Sigmoid colon (tissue), 7 donors: ENCODE measurements around the gene FUT8. TPM values are rescaled to one million over a fixed set of nuclear protein-coding genes. Genes with fewer than 3 reads are reported as not detected.

Experiments used
- DNase-seq: peaks from one replicate; pipeline ENCODE4 v3.0.0-alpha.2; 2019
- H3K27ac ChIP-seq, 4 donors: fragments of 200-600 bp; sonication (generic); one replicate each; pipeline ENCODE4 v1.5.1; 2016 to 2019; ENCODE audit warnings: mild to moderate bottlenecking in 1 of 4
- H3K27me3 ChIP-seq, 3 donors: fragments of 200-600 bp; sonication (generic); one replicate each; pipeline ENCODE4 v1.5.1; 2019; ENCODE audit warnings: mild to moderate bottlenecking in 1 of 3
- H3K36me3 ChIP-seq, 4 donors: fragments of 200-600 bp; sonication (generic); one replicate each; pipeline ENCODE4 v1.5.1; 2016 to 2019
- H3K4me1 ChIP-seq, 4 donors: fragments of 200-600 bp; sonication (generic); one replicate each; pipeline ENCODE4 v1.5.1; 2017 to 2019
- H3K4me3 ChIP-seq, 4 donors: fragments of 200-600 bp; sonication (generic); one replicate each; pipeline ENCODE4 v1.5.1; 2017 to 2019; ENCODE audit warnings: mild to moderate bottlenecking in 2 of 4, moderate library complexity in 1 of 4
- H3K9me3 ChIP-seq, 4 donors: fragments of 200-600 bp in 3 of 4; sonication (generic) in 3 of 4; one replicate each; pipeline versions ENCODE4 v1.5.1 to v1.6.1; 2013 to 2019
- CTCF ChIP-seq, 4 experiments: fragments of 450-650 bp in 3 of 4; fragments of 200-600 bp in 1 of 4; IDR thresholded peaks; one replicate each; pipeline ENCODE4 v1.5.1; 2016 to 2019; ENCODE audit warnings: antibody characterized with exemption in 4 of 4, mild to moderate bottlenecking in 3 of 4, moderate library complexity in 2 of 4
- EP300 ChIP-seq, 4 donors: sonication (generic); formaldehyde crosslinking; IDR thresholded peaks; one replicate each; pipeline ENCODE4 v1.6.1; 2017; ENCODE audit warnings: antibody characterized with exemption in 4 of 4
- POLR2A ChIP-seq, 2 donors: fragments of 450-650 bp; IDR thresholded peaks; one replicate each; pipeline ENCODE4 v1.6.1; 2016; ENCODE audit warnings: antibody characterized with exemption in 2 of 2, mild to moderate bottlenecking in 2 of 2, moderate library complexity in 2 of 2
- POLR2AphosphoS5 ChIP-seq, 4 donors: sonication (generic); formaldehyde crosslinking; IDR thresholded peaks; one replicate each; pipeline ENCODE4 v1.6.1; 2017; ENCODE audit warnings: antibody characterized with exemption in 4 of 4
- WGBS, 2 donors: extraction: QIAGEN DNeasy Blood & Tissue Kit; methylation state at CpG; one replicate each; pipeline ENCODE4 v1.1.7; 2013; 5-methylcytosine and 5-hydroxymethylcytosine counted together
- intact Hi-C: fragments of 100-400 bp; cut with DNase I; formaldehyde crosslinking; loops from one replicate; pipeline ENCODE4 v1.15.1; 2023
- polyA plus RNA-seq, 3 donors: library from polyadenylated mRNA; stranded (reverse); fragments of 200-250 nt; gene quantifications; one replicate each; pipeline ENCODE4 v1.2.3, GENCODE V29; 2013
- total RNA-seq, 4 donors: library from RNA; depleted of rRNA; stranded (reverse); fragments of >200 nt; gene quantifications; one replicate each; pipeline ENCODE4 v1.1.0, GENCODE V29; 2016
- donor health status: healthy with polysubstance abuse.
- donor health status: Bipolar disorder and iron deficiency.
- donor health status: healthy.

The FUT8 gene
- total and polyA plus RNA-seq, 7 donors, result 2.5 to 53.9 (median 22.0) TPM

- TF ChIP-seq EP300 (IDR thresholded peaks at IDR 0.05) (no peak), CTCF (IDR thresholded peaks at IDR 0.05) (no peak), POLR2A (IDR thresholded peaks at IDR 0.05) (no peak), POLR2AphosphoS5 (IDR thresholded peaks at IDR 0.05) (no peak)
- Histone ChIP-seq H3K27ac (no peak overlapping the region), H3K4me1 (no peaks in the 10 kb centered on the region), H3K36me3 (no peaks in the 10 kb centered on the region), H3K9me3 (no peaks in the 10 kb centered on the region), H3K27me3 (no peaks in the 10 kb centered on the region), H3K4me3 (no peak overlapping the region)
- WGBS, 2 donors, result 54 to 77% methylated on average over 3 of the region's 3 CpGs
- intact Hi-C loops, result no loop called here
- DNase-seq, result no peak
Measured at GRCh38 chr14:65723348-65723747, 310.8 kb downstream of the FUT8 start.

- Histone ChIP-seq H3K4me1 (peaks cover 0 to 15% (median 8%) of the 10 kb centered on the region in 4 donors), H3K4me3 (no peak overlapping the region), H3K27me3 (no peaks in the 10 kb centered on the region), H3K36me3 (no peaks in the 10 kb centered on the region), H3K27ac (no peak overlapping the region), H3K9me3 (no peaks in the 10 kb centered on the region)
- 75 to 93% methylated on average over 3 of the region's 3 CpGs for WGBS, 2 donors
- intact Hi-C loops, result no loop called here
- TF ChIP-seq POLR2AphosphoS5 (IDR thresholded peaks at IDR 0.05) (no peak), CTCF (IDR thresholded peaks at IDR 0.05) (no peak), EP300 (IDR thresholded peaks at IDR 0.05) (no peak), POLR2A (IDR thresholded peaks at IDR 0.05) (no peak)
- no peak for DNase-seq
Measured at GRCh38 chr14:65728604-65729003, 316.1 kb downstream of the FUT8 start.

- TF ChIP-seq POLR2A (IDR thresholded peaks at IDR 0.05) (no peak), CTCF (IDR thresholded peaks at IDR 0.05) (no peak), EP300 (IDR thresholded peaks at IDR 0.05) (no peak), POLR2AphosphoS5 (IDR thresholded peaks at IDR 0.05) (no peak)
- Histone ChIP-seq H3K36me3 (no peaks in the 10 kb centered on the region), H3K9me3 (no peaks in the 10 kb centered on the region), H3K27ac (no peak overlapping the region), H3K4me3 (no peak overlapping the region), H3K27me3 (no peaks in the 10 kb centered on the region), H3K4me1 (peaks cover 0 to 15% (median 8%) of the 10 kb centered on the region in 4 donors)
- 54 to 81% methylated on average over 5 of the region's 5 CpGs for WGBS, 2 donors
- no peak for DNase-seq
- intact Hi-C loops, result no loop called here
Measured at GRCh38 chr14:65729566-65729965, 317.0 kb downstream of the FUT8 start.

GRCh38 chr14:65731933-65732506 is 319.5 kb downstream of the FUT8 start:
- 90 to 93% methylated on average over 2 of the region's 2 CpGs for WGBS, 2 donors
- TF ChIP-seq EP300 (IDR thresholded peaks at IDR 0.05) (no peak), POLR2A (IDR thresholded peaks at IDR 0.05) (no peak), CTCF (IDR thresholded peaks at IDR 0.05) (no peak), POLR2AphosphoS5 (IDR thresholded peaks at IDR 0.05) (no peak)
- peaks cover 0 to 19% (median 10%) of the 10 kb centered on the region in 4 donors for H3K4me1 ChIP-seq

GRCh38 chr14:65738339-65738738 is 325.8 kb downstream of the FUT8 start:
- 74 to 80% methylated on average over 4 of the region's 4 CpGs for WGBS, 2 donors
- Histone ChIP-seq H3K4me3 (no peak overlapping the region), H3K27ac (no peak overlapping the region), H3K4me1 (peaks cover 0 to 21% (median 9%) of the 10 kb centered on the region in 4 donors), H3K27me3 (no peaks in the 10 kb centered on the region), H3K36me3 (peaks cover 0 to 16% (median 0%) of the 10 kb centered on the region in 4 donors), H3K9me3 (no peaks in the 10 kb centered on the region)
- no peak for DNase-seq
- TF ChIP-seq POLR2AphosphoS5 (IDR thresholded peaks at IDR 0.05), result peak in 3 of 4 donors; percentile 53 to 72 (median 59)
- no peak for TF ChIP-seq EP300 (IDR thresholded peaks at IDR 0.05)
- TF ChIP-seq CTCF (IDR thresholded peaks at IDR 0.05), result no peak
- TF ChIP-seq POLR2A (IDR thresholded peaks at IDR 0.05), result no peak
- intact Hi-C loops, result no loop called here

More at GRCh38 chr14:65731933-65732506, 319.5 kb downstream of the FUT8 start:
- no peak overlapping the region for H3K27ac ChIP-seq
- H3K4me3 ChIP-seq, result no peak overlapping the region
- no peaks in the 10 kb centered on the region for H3K9me3 ChIP-seq
- no peaks in the 10 kb centered on the region for H3K36me3 ChIP-seq
- intact Hi-C loops, result no loop called here
- no peaks in the 10 kb centered on the region for H3K27me3 ChIP-seq
- DNase-seq, result no peak
